ENCODE data around the gene DHX15. TPM values are rescaled to one million over a fixed set of nuclear protein-coding genes. Genes with fewer than 3 reads are reported as not detected.
"Not testable (repeated sequence)": the region's sequence is repeated elsewhere in the genome, so short reads cannot be mapped to it uniquely, and the experiment has no call there.

DHX15 gene
- total RNA-seq, 1 donor from 2014 or later = 161 TPM

GRCh38 chr4:24544208-24544988 lies 40.0 kb downstream of the DHX15 start:
- DNase-seq = no peak

GRCh38 chr4:24537025-24537424 lies 47.3 kb downstream of the DHX15 start:
- DNase-seq = no peak

GRCh38 chr4:24535399-24535798 lies 49.0 kb downstream of the DHX15 start:
- no peak for DNase-seq

- DNase-seq = no peak
Observed at GRCh38 chr4:24533364-24533763, 51.0 kb downstream of the DHX15 start.

- DNase-seq = no peak
Observed at GRCh38 chr4:24529555-24529954, 54.8 kb downstream of the DHX15 start.

GRCh38 chr4:24527371-24527770 lies 57.0 kb downstream of the DHX15 start:
- no peak for DNase-seq

- no peak for DNase-seq
Observed at GRCh38 chr4:24521544-24521943, 62.8 kb downstream of the DHX15 start.

GRCh38 chr4:24519649-24520048 lies 64.7 kb downstream of the DHX15 start:
- DNase-seq = peak; percentile 38

- DNase-seq = no peak
Observed at GRCh38 chr4:24517676-24518075, 66.7 kb downstream of the DHX15 start.

GRCh38 chr4:24516926-24517325 lies 67.4 kb downstream of the DHX15 start:
- DNase-seq = no peak

GRCh38 chr4:24515698-24516097 lies 68.7 kb downstream of the DHX15 start:
- no peak for DNase-seq

- DNase-seq = peak; percentile 13
Observed at GRCh38 chr4:24514808-24515207, 69.5 kb downstream of the DHX15 start.

- DNase-seq = no peak
Observed at GRCh38 chr4:24513718-24514117, 70.6 kb downstream of the DHX15 start.

GRCh38 chr4:24511371-24512063 lies 72.8 kb downstream of the DHX15 start:
- no peak for DNase-seq

- DNase-seq = no peak
Observed at GRCh38 chr4:24510091-24510490, 74.3 kb downstream of the DHX15 start.

GRCh38 chr4:24508541-24508940 lies 75.8 kb downstream of the DHX15 start:
- no peak for DNase-seq

GRCh38 chr4:24507439-24507838 lies 76.9 kb downstream of the DHX15 start:
- no peak for DNase-seq

- DNase-seq = not testable (repeated sequence)
Observed at GRCh38 chr4:24503090-24503489, 81.3 kb downstream of the DHX15 start.

- DNase-seq = no peak
Observed at GRCh38 chr4:24497221-24497620, 87.1 kb downstream of the DHX15 start.

- DNase-seq = no peak
Observed at GRCh38 chr4:24496597-24496996, 87.8 kb downstream of the DHX15 start.

- DNase-seq = no peak
Observed at GRCh38 chr4:24495388-24495787, 89.0 kb downstream of the DHX15 start.

- no peak for DNase-seq
Observed at GRCh38 chr4:24489870-24490269, 94.5 kb downstream of the DHX15 start.

GRCh38 chr4:24488399-24489164 lies 95.8 kb downstream of the DHX15 start:
- DNase-seq = peak; percentile 85

Measured in dermis blood vessel endothelial cell (primary cell).